ENCODE results near the gene NKRF. TPM values are rescaled to one million over a fixed set of nuclear protein-coding genes. Genes with fewer than 3 reads are reported as not detected.

The NKRF gene
- 14.9 to 19.6 TPM (median 17.0 TPM) in 5 replicates for total RNA-seq (2022; extraction: Qiagen RNA extraction; ENCODE audit: low read depth)

DNA sequence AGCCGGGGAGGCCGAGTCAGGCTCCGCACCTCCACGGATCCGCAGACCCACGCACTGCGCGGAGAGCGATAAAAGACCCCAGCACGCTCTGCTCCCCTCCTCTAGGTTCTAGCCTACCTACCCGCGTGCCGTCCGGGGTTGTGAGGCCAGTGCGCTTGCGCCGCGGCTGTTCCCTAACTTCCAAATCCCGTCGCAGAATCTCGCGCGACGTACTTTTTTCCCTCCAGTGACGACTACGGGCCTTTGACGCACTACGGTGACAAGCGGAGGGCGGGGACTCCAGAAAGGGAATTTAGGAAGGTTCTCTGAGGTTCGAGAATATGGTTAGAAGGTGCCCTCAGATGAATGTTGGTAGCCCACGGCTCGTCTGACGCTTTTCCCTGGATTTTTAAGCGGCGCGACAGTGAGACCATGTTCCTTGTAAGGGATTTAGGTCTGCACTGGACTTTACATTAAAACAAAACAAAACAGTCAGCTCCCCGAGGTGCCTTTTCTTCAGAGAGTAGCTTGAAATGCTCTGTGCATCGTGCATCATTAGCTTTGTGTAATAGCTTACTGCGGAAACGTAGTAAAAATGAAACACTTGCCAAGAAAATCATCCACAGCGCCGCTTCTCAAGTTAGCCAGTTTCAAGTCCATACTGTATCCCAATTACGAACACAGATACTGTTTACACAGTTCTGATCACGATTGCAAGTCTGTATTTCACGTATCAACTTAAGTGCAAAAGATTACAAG, at the start of gene NKRF:
Gene NKRF, minus strand, starts transcription at position 145 of the 738 bp plus-strand sequence.

GRCh38 chrX:119574394-119575266, 31.6 kb downstream of the NKRF start, which contains the start of gene UBE2A:
Gene UBE2A (plus strand): TSS chrX:119574563. CDS start chrX:119574712, 149 bp downstream.

DNA sequence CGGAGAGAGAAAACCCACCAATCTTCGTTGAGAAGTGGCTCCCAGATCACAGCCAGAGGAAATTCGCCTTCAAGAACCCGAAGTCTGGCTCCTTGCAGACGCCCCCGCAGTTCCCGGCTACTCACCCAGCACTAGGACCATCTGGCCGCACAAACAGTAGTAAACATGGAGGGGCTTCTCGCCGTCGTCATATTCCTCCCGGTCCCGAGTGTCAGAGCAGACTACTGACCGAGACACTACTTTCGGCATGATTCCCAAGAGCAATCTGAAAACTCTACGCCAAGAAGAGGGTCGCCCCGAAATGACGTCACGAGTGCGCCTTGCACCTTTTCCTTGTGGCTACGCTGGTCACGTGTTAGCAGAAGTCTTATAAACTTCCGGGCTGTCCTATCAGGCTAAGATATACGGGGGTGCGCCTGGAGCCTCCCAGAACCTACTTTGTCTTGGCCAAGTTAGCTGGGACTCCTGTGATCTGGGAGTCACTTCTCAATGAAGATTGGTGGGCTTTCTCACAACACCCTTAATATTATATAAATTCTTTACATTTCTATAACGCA, 41.0 kb downstream of the NKRF start, which contains the start of gene STEEP1:
Gene STEEP1, minus strand, starts transcription at position 303 of the 557 bp plus-strand sequence. Its CDS starts 54 bp downstream, at position 249.

Other genes starting within 250 kb of the NKRF start
- 23.9 to 35.9 TPM (median 31.8 TPM) in 5 replicates for gene SLC25A43, start 207.1 kb downstream of the NKRF start, total RNA-seq (2022; extraction: Qiagen RNA extraction; ENCODE audit: low read depth)
- 604 to 771 TPM (median 752 TPM) in 5 replicates for gene SLC25A5, start 138.0 kb downstream of the NKRF start, total RNA-seq (2022; extraction: Qiagen RNA extraction; ENCODE audit: low read depth)
- gene STEEP1, start 41.0 kb downstream of the NKRF start, total RNA-seq (2022; extraction: Qiagen RNA extraction; ENCODE audit: low read depth), result 29.2 to 38.2 TPM (median 32.4 TPM) in 5 replicates
- 131 to 159 TPM (median 144 TPM) in 5 replicates for gene UBE2A, start 31.9 kb downstream of the NKRF start, total RNA-seq (2022; extraction: Qiagen RNA extraction; ENCODE audit: low read depth)
- 10.3 to 11.7 TPM (median 11.5 TPM) in 5 replicates for gene SEPTIN6, start 86.7 kb upstream of the NKRF start, total RNA-seq (2022; extraction: Qiagen RNA extraction; ENCODE audit: low read depth)
- 0.29 TPM in 1 of 5 replicates, not detected in the others for gene SOWAHD, start 152.2 kb upstream of the NKRF start, total RNA-seq (2022; extraction: Qiagen RNA extraction; ENCODE audit: low read depth)
- 3,268 to 6,888 TPM (median 3,499 TPM) in 5 replicates for gene RPL39, start 185.2 kb upstream of the NKRF start, total RNA-seq (2022; extraction: Qiagen RNA extraction; ENCODE audit: low read depth)
- 17.9 to 30.4 TPM (median 18.7 TPM) in 5 replicates for gene UPF3B, start 246.5 kb upstream of the NKRF start, total RNA-seq (2022; extraction: Qiagen RNA extraction; ENCODE audit: low read depth)